22Rv1 (cell line): ENCODE measurements around the gene SFXN1.

Experiments used
- ZFX ChIP-seq: fragments of 450-650 bp; IDR thresholded peaks from 2 replicates; pipeline ENCODE4 v1.6.1; 2017; ENCODE audit warnings: antibody characterized with exemption, borderline replicate concordance
- TF ChIP-seq, protein P1 (sequence below): fragments of 450-650 bp; IDR thresholded peaks from 2 replicates; pipeline ENCODE4 v1.5.1; 2017; ENCODE audit warnings: mild to moderate bottlenecking

- TF ChIP-seq, protein P1, sequence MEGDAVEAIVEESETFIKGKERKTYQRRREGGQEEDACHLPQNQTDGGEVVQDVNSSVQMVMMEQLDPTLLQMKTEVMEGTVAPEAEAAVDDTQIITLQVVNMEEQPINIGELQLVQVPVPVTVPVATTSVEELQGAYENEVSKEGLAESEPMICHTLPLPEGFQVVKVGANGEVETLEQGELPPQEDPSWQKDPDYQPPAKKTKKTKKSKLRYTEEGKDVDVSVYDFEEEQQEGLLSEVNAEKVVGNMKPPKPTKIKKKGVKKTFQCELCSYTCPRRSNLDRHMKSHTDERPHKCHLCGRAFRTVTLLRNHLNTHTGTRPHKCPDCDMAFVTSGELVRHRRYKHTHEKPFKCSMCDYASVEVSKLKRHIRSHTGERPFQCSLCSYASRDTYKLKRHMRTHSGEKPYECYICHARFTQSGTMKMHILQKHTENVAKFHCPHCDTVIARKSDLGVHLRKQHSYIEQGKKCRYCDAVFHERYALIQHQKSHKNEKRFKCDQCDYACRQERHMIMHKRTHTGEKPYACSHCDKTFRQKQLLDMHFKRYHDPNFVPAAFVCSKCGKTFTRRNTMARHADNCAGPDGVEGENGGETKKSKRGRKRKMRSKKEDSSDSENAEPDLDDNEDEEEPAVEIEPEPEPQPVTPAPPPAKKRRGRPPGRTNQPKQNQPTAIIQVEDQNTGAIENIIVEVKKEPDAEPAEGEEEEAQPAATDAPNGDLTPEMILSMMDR = no peak
- TF ChIP-seq ZFX = no peak
These were observed 6.5 kb downstream of the SFXN1 start for GRCh38 chr5:175484829-175485228.
